ENCODE data around the gene SEMA4B.
"Not testable (repeated sequence)": the region's sequence is repeated elsewhere in the genome, so short reads cannot be mapped to it uniquely, and the experiment has no call there.

The SEMA4B gene

DNA sequence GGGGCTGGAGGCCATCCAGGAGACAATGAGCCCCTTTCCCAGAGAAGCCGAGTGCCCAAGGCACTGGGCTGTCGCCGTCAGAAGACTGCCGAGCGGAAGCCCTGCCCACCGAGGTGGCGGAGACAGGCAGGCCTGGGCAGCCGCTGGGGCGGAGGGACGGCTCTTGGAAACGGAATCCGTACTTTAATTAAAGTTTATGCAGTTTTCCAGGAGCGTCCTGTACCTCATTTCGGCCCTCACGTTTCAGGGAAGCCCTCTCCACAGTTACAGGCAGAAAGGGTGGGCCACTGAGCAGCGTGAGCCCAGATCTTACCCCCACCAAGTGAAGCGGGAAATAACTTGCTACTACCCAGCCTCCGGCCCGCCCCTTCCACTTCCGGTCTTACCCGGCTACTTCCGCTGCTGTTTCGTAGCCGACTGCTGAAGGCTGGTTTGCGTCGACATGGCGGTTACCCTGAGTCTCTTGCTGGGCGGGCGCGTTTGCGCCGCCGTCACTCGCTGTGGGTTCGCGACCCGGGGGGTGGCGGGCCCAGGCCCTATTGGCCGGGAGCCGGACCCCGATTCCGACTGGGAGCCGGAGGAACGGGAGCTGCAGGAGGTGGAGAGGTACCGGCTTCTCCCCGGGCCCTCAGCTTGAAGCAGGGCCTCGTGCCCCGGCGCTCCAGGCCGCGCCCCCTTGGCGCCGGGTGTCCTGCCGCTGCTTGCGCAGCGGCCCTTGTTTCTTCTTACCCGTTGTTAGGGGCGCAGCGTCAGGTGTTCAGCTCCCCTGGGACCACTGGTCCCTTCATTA lies 64.3 kb downstream of the SEMA4B start, which contains the start of gene NGRN:
Gene NGRN (plus strand): TSS at position 402 of the 790 bp plus-strand sequence. CDS start 41 bp downstream, at position 443.
- DNase-seq = peak; percentile 82 to 92 (median 88)

DNA sequence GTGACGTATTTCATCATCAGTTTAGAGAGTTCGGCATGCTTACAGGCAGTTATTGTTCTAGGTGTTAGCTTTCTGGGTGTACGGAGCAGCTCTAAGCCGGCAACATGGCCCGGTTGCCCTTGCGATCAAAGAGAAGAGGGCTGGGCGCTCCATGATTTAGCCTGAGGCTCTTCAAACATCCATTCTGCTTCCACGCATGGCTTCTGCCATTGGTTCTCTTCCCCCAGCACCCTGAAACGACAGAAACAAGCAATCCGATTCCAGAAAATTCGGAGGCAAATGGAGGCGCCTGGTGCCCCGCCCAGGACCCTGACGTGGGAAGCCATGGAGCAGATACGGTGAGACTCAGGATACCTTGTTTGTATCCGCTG lies 64.9 kb downstream of the SEMA4B start:
- DNase-seq = peak in 5 of 6 experiments; percentile 36 to 72 (median 62)

DNA sequence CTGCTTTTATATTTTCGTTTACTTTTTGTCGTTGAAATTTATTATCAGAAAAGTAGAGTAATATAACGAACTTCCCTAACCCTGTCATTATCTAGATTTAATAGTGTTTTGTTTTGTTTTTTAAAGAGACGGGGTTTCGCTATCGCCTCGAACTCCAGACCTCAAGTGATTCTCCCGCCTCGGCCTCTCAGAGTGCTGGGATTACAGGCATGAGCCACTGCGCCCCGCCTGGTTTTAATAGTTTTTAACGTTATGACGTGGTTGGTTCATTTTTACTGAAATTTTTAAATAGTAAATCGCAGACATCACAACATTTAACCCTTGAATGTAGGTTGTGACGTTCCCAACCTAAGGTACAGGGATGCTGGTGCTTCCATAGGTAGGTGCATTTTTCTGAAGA lies 65.4 kb downstream of the SEMA4B start:
- DNase-seq = no peak

DNA sequence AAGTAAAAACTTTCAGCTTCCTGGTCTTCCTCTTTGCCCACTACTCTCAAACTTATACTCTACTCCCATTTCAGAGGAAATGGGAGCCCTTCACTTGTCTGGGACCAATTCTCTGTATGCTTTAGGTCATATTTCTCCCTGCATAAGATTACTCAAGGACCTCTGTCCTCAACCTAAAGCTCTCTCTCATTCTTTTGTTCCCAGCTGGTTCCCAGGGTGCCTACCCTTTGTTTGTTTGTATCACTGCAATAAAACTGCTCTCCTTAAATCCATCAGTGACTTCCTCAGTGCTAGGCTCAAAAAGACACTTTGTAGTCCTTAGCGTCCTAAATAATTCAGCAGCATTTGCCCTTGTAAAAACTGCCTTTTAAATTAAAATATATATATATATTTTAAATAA lies 67.3 kb downstream of the SEMA4B start:
- DNase-seq = no peak

DNA sequence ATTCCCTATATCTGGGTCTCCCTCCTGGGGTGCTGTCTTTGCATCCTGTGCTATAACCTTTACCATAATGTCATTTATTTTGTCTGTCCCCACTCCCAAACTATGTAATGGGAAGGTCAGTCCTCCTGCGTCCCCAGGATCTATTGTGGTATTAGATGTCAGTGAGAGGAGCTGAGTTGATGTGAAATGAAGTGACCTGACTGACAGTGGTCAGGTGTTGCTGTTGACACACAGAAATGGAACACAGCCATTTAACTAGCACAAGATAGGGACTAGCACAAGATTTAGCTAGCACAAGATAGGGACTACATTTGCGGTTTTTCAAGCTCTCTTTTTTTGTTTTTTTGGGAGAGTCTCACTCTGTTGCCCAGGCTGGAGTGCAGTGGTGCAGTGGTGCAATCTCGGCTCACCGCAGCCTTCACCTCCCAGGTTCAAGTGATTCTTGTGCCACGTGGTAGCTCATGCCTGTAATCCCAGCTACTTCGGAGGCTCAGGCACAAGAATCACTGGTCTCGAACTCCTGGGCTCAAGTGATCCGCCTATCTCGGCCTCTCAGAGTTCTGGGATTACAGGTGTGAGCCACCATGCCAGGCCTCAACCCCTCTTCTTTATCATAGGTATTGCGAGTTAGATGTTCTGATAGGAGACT lies 69.5 kb downstream of the SEMA4B start:
- DNase-seq = no peak

DNA sequence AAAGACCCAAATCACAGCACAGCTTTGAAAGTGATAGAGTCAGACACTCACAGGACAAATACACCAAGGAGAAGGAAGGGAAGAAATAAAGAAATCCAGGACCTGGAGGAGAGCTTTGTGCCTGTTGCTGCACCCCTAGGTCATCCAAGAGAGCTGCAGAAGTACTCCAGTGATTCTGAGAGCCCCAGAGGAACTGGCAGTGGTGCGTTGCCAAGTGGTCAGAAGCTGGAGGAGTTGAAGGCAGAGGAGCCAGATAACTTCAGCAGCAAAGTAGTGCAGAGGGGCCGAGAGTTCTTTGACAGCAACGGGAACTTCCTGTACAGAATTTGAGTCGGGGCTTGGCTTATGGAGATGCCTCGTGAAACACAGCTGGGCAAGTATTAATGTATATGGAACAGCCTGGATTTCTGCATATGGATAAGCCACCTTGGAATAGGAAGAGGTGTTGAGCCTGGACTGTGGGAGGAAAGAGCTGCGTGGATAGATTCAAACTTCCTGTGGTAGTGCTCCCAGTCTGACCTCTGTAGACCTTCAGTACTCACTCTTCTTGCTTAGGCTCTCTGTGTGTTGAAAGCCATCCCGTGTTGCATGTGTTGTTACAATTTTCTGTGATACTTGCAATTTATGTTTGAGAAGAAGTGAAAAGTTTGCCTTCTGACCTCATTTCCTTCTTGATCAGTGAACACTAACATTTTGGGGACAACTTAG lies 70.5 kb downstream of the SEMA4B start:
- DNase-seq = no peak

DNA sequence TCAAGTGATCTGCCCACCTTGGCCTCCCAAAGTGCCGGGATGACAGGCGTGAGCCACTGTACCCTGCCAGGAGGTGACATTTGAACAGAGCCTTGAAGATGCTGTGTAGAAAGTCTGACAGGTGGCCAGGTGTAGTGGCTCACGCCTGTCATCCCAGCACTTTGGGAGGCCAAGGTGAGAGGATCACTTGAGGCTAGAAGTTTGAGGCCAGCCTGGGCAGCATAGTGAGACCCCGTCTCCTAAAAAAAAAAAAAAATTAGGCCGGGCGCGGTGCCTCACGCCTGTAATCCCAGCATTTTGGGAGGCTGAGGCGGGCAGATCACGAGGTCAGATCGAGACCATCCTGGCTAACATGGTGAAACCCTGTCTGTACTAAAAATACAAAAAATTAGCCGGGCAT lies 77.3 kb downstream of the SEMA4B start:
- not testable (repeated sequence) for DNase-seq
